ENCODE data around the gene AMY2A.
"Not testable (repeated sequence)": the region's sequence is repeated elsewhere in the genome, so short reads cannot be mapped to it uniquely, and the experiment has no call there.

Gene AMY2A

GRCh38 chr1:103616994-103617477 is at the start of gene AMY2A:
Gene AMY2A, plus strand, starts transcription at chr1:103617427. Its CDS starts 14 bp downstream, at chr1:103617441.
- H3K27ac ChIP-seq: not testable (repeated sequence)

- TF ChIP-seq CTCF (conservative IDR thresholded peaks at IDR 0.05): no peak
- H3K27ac ChIP-seq: no peak overlapping the region
These were observed 47.7 kb upstream of the AMY2A start for GRCh38 chr1:103569493-103569892.

- not testable (repeated sequence) for H3K27ac ChIP-seq
These were observed 45.9 kb upstream of the AMY2A start, which contains the start of gene AMY2B for GRCh38 chr1:103571289-103571688. Gene AMY2B, plus strand, starts transcription at chr1:103571589. Its CDS starts 14 bp downstream, at chr1:103571603.

- TF ChIP-seq CTCF (conservative IDR thresholded peaks at IDR 0.05): no peak
These were observed 41.2 kb upstream of the AMY2A start for GRCh38 chr1:103576065-103576464.

GRCh38 chr1:103576784-103577183 is 40.4 kb upstream of the AMY2A start:
- H3K27ac ChIP-seq: not testable (repeated sequence)

More at GRCh38 chr1:103576065-103576464, 41.2 kb upstream of the AMY2A start:
- no peak overlapping the region for H3K27ac ChIP-seq

GRCh38 chr1:103582464-103582863 is 34.8 kb upstream of the AMY2A start:
- no peak overlapping the region for H3K27ac ChIP-seq
- no peak for TF ChIP-seq CTCF (conservative IDR thresholded peaks at IDR 0.05)

GRCh38 chr1:103583887-103584286 is 33.3 kb upstream of the AMY2A start:
- TF ChIP-seq CTCF (conservative IDR thresholded peaks at IDR 0.05): no peak
- H3K27ac ChIP-seq: no peak overlapping the region

GRCh38 chr1:103584537-103584936 is 32.7 kb upstream of the AMY2A start:
- TF ChIP-seq CTCF (conservative IDR thresholded peaks at IDR 0.05): no peak
- no peak overlapping the region for H3K27ac ChIP-seq

- not testable (repeated sequence) for H3K27ac ChIP-seq
These were observed 14.5 kb upstream of the AMY2A start for GRCh38 chr1:103602740-103603139.

GRCh38 chr1:103616362-103616761 is 865 bp upstream of the AMY2A start:
- H3K27ac ChIP-seq: no peak overlapping the region
- TF ChIP-seq CTCF (conservative IDR thresholded peaks at IDR 0.05): no peak

GRCh38 chr1:103627436-103627835 is 10.2 kb downstream of the AMY2A start:
- not testable (repeated sequence) for H3K27ac ChIP-seq

GRCh38 chr1:103641194-103641593 is 24.0 kb downstream of the AMY2A start:
- H3K27ac ChIP-seq: not testable (repeated sequence)

- not testable (repeated sequence) for H3K27ac ChIP-seq
These were observed 26.7 kb downstream of the AMY2A start for GRCh38 chr1:103643908-103644307.

GRCh38 chr1:103650305-103650704 is 33.1 kb downstream of the AMY2A start:
- H3K27ac ChIP-seq: not testable (repeated sequence)

- not testable (repeated sequence) for H3K27ac ChIP-seq
These were observed 33.7 kb downstream of the AMY2A start for GRCh38 chr1:103650889-103651288.

Data from VCaP (cell line).